Fibroblast of skin of abdomen (primary cell): ENCODE measurements around the gene EDDM3A.

Source experiments
- DNase-seq: peaks from one replicate; pipeline ENCODE4 v3.0.0-alpha.2; 2013

The EDDM3A gene

GRCh38 chr14:20790464-20791116, 44.9 kb downstream of the EDDM3A start:
- no peak for DNase-seq

DNA sequence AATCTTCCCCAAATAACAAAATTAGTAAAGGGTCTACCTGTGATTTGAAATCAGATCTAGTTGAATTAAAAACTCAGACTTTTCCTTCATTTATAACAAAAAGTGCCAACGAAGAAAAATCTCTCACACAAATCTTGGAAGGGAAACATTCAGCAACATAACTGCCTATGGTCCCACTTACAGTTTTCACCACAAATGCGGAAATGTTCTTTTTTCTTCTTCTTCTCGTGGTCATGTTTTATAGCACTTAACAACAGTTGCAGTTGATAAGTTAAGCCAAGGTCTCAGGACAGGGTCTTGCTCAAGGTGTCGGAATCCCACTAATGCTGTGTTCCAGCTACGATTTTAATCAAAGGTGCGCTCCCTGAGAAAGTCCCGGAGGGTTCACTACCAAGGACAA, 45.5 kb downstream of the EDDM3A start:
- DNase-seq = no peak

DNA sequence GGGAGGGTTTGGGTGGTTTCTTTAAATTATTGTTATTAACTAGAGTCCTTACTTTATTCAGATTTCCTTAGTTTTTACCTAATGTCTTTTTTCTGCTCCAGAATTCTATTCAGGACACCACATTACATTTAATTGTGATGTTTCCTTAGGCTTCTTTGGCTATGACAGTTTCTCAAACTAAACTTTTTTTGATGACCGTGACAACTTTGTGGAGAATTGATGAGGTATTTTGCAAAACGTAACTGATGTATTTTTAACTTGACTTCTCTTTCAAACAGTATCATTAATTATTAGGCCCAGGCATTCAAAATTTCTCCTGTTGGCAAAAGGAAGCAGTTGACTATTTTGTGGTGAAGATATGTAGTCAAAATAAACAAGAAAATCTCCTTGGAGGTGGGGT, 45.9 kb downstream of the EDDM3A start:
- no peak for DNase-seq

- DNase-seq = no peak
These were observed 46.9 kb downstream of the EDDM3A start for GRCh38 chr14:20792556-20792955.

GRCh38 chr14:20794644-20795369, 49.1 kb downstream of the EDDM3A start:
- no peak for DNase-seq

DNA sequence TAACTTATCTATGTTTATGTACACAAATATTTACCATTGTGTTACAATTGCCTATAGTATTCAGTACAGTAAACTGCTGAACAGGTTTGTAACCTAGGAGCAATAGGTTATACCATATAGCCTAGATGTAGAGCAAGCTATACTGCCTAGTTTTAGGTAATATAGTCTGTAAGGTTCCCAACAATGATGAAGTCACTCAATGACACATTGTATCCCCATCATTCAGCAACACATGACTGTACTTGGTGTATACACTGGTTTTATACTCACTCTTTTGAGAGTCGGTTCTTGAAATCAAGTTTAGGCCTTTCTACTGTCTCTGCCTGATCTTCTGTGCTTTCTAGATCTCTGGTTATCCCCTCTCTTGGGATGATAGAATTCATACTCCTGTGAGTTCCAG, 51.5 kb downstream of the EDDM3A start:
- no peak for DNase-seq
